DND-41 (cell line): ENCODE data around the gene FAM107B.

Experiments
- CTCF ChIP-seq: IDR thresholded peaks from 2 replicates; pipeline ENCODE4 v1.5.1; 2012; ENCODE audit warnings: borderline replicate concordance, low read length, moderate library complexity, mild to moderate bottlenecking; ENCODE audit not compliant: poor library complexity, severe bottlenecking; ENCODE audit errors: extremely low read depth
- EZH2 ChIP-seq: IDR thresholded peaks from 3 replicates; pipeline ENCODE4 v1.6.1; 2012; ENCODE audit warnings: borderline replicate concordance, low read depth, mild to moderate bottlenecking, moderate library complexity, low read length, inconsistent platforms; ENCODE audit not compliant: severe bottlenecking

- TF ChIP-seq CTCF (no peak), EZH2 (no peak)
Observed at GRCh38 chr10:14554491-14555205, 220.0 kb downstream of the FAM107B start.
